GM19193 (cell line): ENCODE measurements around the gene OOSP1.

ENCODE experiments used
- POLR2A ChIP-seq: IDR thresholded peaks from 4 replicates; pipeline ENCODE4 v1.6.1; 2011; ENCODE audit not compliant: insufficient read depth, insufficient read length; ENCODE audit errors: extremely low read depth

Gene OOSP1

DNA sequence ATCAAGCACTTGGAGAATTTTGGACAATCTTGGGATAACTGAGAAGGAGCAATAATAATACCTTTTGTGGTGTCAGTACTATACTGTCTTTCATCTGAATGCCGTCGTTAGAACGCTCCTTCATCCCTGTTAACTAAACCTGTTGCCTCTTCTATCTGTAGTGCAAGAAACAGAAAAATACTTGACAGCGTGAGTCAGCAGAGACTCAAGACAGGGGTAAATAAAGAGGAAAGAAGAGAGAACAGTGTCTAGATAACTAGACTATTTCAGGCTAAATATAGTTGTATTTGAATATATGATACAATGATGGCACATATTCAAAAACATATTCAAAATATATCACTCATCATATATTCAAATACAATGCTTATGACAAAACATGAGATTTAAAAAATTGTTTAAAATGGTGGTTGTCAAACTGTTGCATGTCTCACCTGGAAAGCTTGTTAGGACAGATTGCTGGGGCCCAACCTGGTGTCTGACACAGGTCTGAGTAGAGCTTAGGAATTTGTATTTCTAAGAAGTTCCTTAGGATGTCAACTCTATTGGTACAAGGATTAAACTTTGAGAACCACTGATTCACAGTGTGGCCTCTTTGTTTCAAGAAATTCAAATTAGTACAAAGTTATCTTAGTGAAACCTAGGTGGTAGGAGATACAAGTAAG is 43.0 kb downstream of the OOSP1 start:
- no peak for TF ChIP-seq POLR2A

DNA sequence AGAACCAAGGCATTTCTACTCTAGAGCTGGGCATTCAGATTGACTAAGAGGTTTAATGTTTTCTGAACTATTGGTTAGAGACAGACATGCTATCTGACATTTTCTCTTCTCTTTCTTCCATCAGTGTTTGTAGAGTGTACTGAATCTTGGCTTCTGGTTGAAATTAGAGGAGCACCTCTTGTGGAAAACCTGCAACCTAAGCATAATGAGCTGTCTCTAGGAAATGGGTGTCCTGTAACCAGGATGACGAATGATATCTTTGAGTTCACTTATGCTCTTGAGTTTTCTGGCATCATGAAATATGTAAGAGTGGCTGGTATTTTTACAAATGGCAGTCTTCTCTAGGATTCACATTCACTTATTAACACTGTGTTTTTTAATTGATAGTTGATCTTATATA is 45.0 kb downstream of the OOSP1 start:
- no peak for TF ChIP-seq POLR2A

DNA sequence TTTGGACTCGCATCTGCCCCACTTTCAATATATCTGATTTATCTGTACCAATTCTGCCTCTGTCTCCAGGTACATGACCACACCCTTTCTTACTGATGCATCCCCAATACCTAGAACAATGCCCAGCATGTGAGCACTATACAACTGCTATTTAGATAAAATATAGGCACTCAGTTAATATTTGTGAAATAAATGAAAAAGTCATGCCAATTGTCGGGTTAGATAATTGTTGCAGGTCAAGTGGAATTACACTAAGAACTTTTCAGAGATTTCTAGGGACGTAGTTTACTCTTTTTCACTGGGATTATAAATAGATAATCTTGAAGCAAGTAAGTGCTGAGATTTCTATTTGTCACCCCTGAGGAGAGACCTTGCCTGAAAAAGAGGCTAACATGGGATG is 46.1 kb downstream of the OOSP1 start:
- TF ChIP-seq POLR2A = no peak

DNA sequence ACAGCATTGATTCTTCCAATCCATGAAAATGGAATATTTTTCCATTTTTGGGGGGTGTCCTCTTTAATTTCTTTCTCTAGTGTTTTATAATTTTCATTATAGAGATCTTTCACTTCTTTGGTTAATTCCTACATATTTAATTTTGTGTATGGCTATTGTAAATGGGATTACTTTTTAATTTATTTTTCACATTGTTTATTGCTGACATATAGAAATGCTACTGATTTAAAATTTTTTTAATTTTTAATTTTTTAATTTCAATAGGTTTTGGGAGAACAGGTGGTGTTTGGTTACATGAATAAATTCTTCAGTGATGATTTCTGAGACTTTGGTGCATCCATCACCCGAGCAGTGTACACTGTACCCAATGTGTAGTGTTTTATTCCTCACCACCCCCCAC is 52.2 kb downstream of the OOSP1 start:
- no peak for TF ChIP-seq POLR2A

DNA sequence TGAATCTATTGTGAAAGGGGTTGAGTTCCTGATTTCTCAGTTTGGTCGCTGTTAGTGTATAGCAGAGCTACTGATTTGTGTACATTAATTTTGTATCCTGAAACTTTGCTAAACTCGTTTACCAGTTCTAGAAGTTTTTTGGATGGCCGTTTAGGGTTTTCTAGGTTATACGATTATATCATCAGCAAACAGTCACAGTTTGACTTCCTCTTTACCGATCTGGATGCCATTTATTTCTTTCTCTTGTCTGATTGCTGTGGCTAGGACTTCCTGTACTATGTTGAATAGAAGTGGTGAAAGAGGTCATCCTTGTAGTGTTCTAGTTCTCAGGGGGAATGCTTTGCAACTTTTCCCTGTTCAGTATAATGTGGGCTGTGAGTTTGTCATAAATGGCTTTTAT is 54.2 kb downstream of the OOSP1 start:
- TF ChIP-seq POLR2A = no peak

DNA sequence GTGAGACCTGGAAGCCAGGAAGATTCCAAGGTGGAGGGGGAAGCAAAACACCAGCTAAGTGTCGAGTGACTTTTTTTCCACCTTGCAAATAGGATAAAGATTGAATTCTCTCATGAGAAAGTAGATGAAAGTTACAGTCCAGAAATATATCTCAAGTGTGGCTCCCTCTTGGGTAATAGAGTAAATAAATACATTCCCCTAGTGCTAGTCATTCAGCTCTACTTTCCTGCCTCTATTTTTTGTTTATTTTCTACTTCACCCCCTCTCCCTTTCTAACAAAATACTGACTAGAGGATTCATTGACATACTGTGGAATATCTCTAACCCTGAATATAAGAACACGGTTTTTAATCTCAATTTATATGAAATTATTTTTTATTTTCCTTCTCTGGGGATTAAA is 59.6 kb downstream of the OOSP1 start:
- no peak for TF ChIP-seq POLR2A

DNA sequence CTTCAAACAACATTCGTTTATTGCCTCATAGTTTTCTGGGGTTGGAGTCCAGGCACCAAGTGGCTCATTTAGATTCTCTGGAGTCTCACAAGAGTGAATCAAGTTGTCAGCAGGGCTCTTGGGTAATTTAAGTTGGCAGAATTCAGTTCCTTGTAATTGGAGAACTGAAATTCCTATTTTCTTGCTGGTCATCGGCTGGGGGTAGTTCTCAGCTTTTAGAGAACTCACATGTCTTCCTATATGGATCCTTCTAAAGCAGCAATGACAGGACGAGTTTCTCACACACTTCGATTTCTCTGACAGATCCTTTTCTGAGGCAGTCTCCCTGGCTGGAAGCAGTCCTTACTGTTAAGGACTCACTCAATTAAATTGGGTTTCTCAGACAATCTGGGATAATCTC is 61.5 kb downstream of the OOSP1 start:
- no peak for TF ChIP-seq POLR2A

DNA sequence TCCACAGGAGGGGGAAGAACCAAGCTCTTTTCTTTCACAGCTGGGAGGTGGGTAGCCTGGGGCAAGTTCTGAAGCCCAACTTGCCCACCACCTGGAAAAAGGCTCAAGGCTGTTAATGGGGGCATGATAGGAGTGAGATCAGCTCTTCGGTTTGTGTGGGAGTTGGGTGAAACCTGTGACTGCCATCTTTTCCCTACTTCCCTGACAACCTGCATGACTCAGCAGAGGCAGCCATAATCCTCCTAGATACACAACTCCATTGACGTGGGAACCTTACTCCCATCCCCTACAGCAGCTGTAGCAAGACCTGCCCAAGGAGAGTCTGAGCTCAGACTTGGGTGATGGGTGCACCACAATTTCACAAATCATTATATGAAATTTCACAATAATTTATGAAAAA is 65.5 kb downstream of the OOSP1 start:
- no peak for TF ChIP-seq POLR2A

DNA sequence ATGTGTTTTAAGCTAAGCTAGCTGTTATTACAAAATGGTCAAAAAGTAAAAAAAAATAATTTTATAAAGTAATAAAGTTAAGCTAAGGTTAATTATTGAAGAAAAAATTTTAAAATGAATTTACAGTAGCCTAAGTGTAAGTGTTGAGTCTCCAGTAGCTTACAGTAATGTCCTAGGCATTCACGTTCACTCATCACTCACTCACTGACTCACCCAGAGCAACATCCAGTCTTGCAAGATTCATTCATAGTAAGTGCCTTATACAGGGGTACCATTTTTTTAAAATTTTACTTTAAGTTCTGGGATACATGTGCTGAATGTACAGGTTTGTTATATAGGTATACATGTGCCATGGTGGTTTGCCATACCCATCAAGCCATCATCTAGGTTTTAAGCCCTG is 67.1 kb downstream of the OOSP1 start:
- TF ChIP-seq POLR2A = no peak
